SU-DHL-6 (cell line): Measurements from ENCODE around the gene RAB40C.

Experiments used
- H2AFZ ChIP-seq: fragments of 200-600 bp; sonication (generic); 2 replicates; pipeline ENCODE4 v1.6.1; 2014; ENCODE audit warnings: low read depth, mild to moderate bottlenecking, moderate library complexity, mixed read lengths, antibody characterized with exemption, low read length; ENCODE audit not compliant: severe bottlenecking
- H3F3A ChIP-seq: fragments of 200-600 bp; shearing (Covaris generic); 2 replicates; pipeline ENCODE4 v1.6.0; 2016; ENCODE audit warnings: antibody characterized with exemption, mild to moderate bottlenecking; ENCODE audit not compliant: insufficient read depth
- H3K27ac ChIP-seq: fragments of 200-600 bp; sonication (generic); 2 replicates; pipeline ENCODE4 v1.5.1; 2016; ENCODE audit warnings: low read depth, mild to moderate bottlenecking, low read length, moderate library complexity, mixed read lengths
- H3K27me3 ChIP-seq: fragments of 200-600 bp; sonication (generic), shearing (Covaris generic); 2 replicates; pipeline ENCODE4 v1.6.0; 2014; ENCODE audit warnings: mild to moderate bottlenecking, low read length
- H3K36me3 ChIP-seq: fragments of 200-600 bp; sonication (generic); 2 replicates; pipeline ENCODE4 v1.6.1; 2014; ENCODE audit warnings: mild to moderate bottlenecking, low read length, mixed read lengths
- H3K4me2 ChIP-seq: fragments of 300-600, 200-600 bp; shearing (Covaris generic), sonication (generic); 2 replicates; pipeline ENCODE4 v1.6.0; 2014; ENCODE audit warnings: low read length, low read depth, mild to moderate bottlenecking; ENCODE audit not compliant: poor library complexity, severe bottlenecking
- H3K4me3 ChIP-seq: fragments of 200-600 bp; sonication (generic); 2 replicates; pipeline ENCODE4 v1.5.1; 2014; ENCODE audit warnings: antibody characterized with exemption, low read length, mild to moderate bottlenecking, mixed read lengths; ENCODE audit not compliant: insufficient read depth, poor library complexity, severe bottlenecking
- H3K79me2 ChIP-seq: fragments of 200-600 bp; sonication (generic); 2 replicates; pipeline ENCODE4 v1.6.1; 2014; ENCODE audit warnings: mild to moderate bottlenecking, low read length, moderate library complexity; ENCODE audit not compliant: insufficient read depth
- H3K9ac ChIP-seq: fragments of 200-600 bp; sonication (generic); 2 replicates; pipeline ENCODE4 v1.7.0; 2014; ENCODE audit warnings: mild to moderate bottlenecking, low read length
- H3K9me2 ChIP-seq: fragments of 200-600 bp; sonication (generic); replicated peaks from 2 replicates; pipeline ENCODE4 v1.6.1; 2014; ENCODE audit warnings: low read length; ENCODE audit not compliant: insufficient read depth
- H3K9me3 ChIP-seq: fragments of 200-600 bp; sonication (generic); 2 replicates; pipeline ENCODE4 v1.6.1; 2014; ENCODE audit warnings: low read length, mixed read lengths; ENCODE audit not compliant: insufficient read depth
- H4K20me1 ChIP-seq: fragments of 200-600 bp; sonication (generic); 2 replicates; pipeline ENCODE4 v1.6.1; 2014; ENCODE audit warnings: low read depth, mild to moderate bottlenecking, antibody characterized with exemption, low read length, moderate library complexity, mixed read lengths
- EZH2phosphoT487 ChIP-seq: fragments of 200-600 bp; sonication (generic), shearing (Covaris generic); conservative IDR thresholded peaks from 2 replicates; pipeline ENCODE4 v1.6.1; 2018; ENCODE audit warnings: mild to moderate bottlenecking, antibody characterized with exemption, low read length, moderate library complexity, mixed read lengths
- TF ChIP-seq, protein P1 (sequence below): fragments of 200-600 bp; sonication (generic); IDR thresholded peaks from one replicate; pipeline ENCODE4 v1.5.1; 2017; ENCODE audit warnings: antibody characterized with exemption, mild to moderate bottlenecking, low read length, moderate library complexity; ENCODE audit not compliant: insufficient read depth, poor library complexity, severe bottlenecking

RAB40C gene

DNA sequence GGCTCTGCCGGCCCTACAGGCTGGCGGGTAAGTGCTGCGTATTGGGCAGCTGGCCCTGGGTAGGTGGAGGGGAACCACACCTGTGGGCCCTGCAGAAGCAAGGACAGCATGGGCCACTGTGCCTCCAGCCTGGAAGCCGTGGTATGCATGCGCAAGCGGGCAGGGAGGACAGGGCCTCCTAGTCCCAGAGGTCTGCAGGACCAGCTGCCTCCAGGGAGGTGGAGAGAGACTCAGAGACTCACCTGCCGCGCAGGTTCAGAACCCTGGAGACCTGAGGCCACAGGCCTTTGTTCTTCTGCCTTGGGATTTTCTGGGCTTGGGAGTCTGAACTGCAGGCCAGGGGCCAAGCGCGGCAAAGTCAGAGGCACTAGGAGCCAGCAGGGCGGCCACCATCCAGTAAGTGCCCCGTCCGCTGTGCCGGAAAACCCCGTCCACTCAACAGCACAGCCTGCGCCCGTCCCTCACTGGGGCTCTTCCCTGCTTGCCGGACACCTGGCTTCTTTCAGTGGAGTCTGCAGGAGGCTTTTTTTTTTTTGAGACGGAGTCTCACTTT lies 8.8 kb upstream of the RAB40C start:
- no peak overlapping the region for H3K9ac ChIP-seq
- no peak overlapping the region for H2AFZ ChIP-seq
- H3K79me2 ChIP-seq = no peaks in the 10 kb centered on the region
- H3K27me3 ChIP-seq = no peaks in the 10 kb centered on the region
- H3F3A ChIP-seq = no peaks in the 10 kb centered on the region; the same call in 1 of the 2 replicates
- no peaks in the 10 kb centered on the region for H3K36me3 ChIP-seq
- TF ChIP-seq, protein P1, sequence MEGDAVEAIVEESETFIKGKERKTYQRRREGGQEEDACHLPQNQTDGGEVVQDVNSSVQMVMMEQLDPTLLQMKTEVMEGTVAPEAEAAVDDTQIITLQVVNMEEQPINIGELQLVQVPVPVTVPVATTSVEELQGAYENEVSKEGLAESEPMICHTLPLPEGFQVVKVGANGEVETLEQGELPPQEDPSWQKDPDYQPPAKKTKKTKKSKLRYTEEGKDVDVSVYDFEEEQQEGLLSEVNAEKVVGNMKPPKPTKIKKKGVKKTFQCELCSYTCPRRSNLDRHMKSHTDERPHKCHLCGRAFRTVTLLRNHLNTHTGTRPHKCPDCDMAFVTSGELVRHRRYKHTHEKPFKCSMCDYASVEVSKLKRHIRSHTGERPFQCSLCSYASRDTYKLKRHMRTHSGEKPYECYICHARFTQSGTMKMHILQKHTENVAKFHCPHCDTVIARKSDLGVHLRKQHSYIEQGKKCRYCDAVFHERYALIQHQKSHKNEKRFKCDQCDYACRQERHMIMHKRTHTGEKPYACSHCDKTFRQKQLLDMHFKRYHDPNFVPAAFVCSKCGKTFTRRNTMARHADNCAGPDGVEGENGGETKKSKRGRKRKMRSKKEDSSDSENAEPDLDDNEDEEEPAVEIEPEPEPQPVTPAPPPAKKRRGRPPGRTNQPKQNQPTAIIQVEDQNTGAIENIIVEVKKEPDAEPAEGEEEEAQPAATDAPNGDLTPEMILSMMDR = no peak
- H3K4me2 ChIP-seq = no peak overlapping the region
- no peaks in the 10 kb centered on the region for H3K9me3 ChIP-seq
- H4K20me1 ChIP-seq = no peaks in the 10 kb centered on the region
- no peaks in the 10 kb centered on the region for H3K9me2 ChIP-seq
- no peak overlapping the region for H3K27ac ChIP-seq
- H3K4me3 ChIP-seq = no peak overlapping the region

DNA sequence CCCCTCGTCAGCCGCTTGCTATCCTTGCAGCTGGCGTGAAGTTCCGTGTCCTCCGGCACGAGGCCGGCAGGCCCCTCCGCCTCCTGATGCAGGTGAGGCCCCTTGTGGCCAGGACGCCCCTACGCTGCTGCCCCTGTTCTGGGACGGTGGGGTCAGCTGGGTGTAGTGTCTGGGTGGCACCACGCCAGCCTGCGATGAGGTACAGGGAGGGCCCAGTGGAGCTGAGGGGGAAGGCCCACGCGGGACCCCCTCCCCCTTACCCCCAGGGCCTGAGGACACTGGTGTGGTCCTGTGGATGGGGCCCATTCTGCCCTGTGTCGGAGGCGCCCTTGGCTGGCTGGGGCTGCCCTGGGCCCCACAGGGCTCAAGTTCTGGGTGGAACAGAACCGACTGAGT lies 7.7 kb upstream of the RAB40C start:
- H3F3A ChIP-seq = no peaks in the 10 kb centered on the region; the same call in 1 of the 2 replicates
- no peaks in the 10 kb centered on the region for H3K36me3 ChIP-seq
- H3K9me3 ChIP-seq = no peaks in the 10 kb centered on the region
- no peaks in the 10 kb centered on the region for H3K9me2 ChIP-seq
- H3K4me2 ChIP-seq = no peak overlapping the region
- TF ChIP-seq EZH2phosphoT487 = no peak
- TF ChIP-seq, protein P1 = no peak
- no peak overlapping the region for H3K4me3 ChIP-seq
- no peaks in the 10 kb centered on the region for H4K20me1 ChIP-seq
- H3K27ac ChIP-seq = no peak overlapping the region
- H2AFZ ChIP-seq = no peak overlapping the region
- H3K79me2 ChIP-seq = no peaks in the 10 kb centered on the region
- H3K9ac ChIP-seq = no peak overlapping the region
- no peaks in the 10 kb centered on the region for H3K27me3 ChIP-seq

DNA sequence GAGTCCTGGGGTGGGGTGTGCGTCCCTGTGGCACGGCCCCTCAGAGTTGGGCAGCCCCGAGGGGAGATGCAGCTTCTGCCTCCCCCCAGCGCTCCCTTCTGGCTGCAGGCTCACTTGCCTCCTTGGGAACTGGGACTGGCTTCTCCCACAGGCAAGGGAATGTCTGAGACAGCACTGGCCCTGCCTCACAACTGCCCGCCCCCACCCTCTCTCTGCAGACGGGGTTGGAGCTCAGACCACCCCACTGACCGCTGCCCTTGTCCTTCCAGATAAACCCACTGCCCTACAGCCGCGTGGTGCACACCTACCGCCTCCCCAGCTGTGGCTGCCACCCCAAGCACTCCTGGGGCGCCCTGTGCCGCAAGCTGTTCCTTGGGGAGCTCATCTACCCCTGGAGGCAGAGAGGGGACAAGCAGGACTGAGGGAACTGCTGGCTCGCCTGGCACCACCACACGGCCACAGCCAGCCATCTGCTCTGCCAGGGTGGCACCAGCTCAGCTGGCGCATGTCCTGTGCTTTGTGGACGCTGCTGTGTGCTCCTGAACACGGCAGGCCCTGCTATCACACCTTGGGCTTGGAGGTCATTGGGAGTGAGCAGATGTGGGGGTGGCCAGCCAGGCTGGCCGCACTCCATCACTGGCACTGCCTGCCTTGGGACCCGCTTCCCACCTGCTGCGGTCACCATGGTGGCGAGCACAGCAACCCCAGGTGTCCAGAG lies 7.1 kb upstream of the RAB40C start:
- Histone ChIP-seq H3K27me3 (no peaks in the 10 kb centered on the region), H2AFZ (no peak overlapping the region), H3K9me2 (no peaks in the 10 kb centered on the region), H3K9me3 (no peaks in the 10 kb centered on the region), H3K4me3 (no peak overlapping the region), H3K4me2 (no peak overlapping the region), H4K20me1 (no peaks in the 10 kb centered on the region), H3K36me3 (no peaks in the 10 kb centered on the region), H3F3A (no peaks in the 10 kb centered on the region; the same call in 1 of the 2 replicates), H3K27ac (no peak overlapping the region), H3K79me2 (no peaks in the 10 kb centered on the region), H3K9ac (no peak overlapping the region)
- no peak for TF ChIP-seq EZH2phosphoT487
- TF ChIP-seq, protein P1 = no peak
